Breast epithelium (tissue), 3 donors: Measurements from ENCODE around the gene ZNF268.
A peak's percentile ranks its signal among the peaks of the same experiment; 100 is the strongest.

Experiments used
- POLR2A ChIP-seq: fragments of 450-650 bp; IDR thresholded peaks from one replicate; pipeline ENCODE4 v1.6.1; 2016; ENCODE audit warnings: antibody characterized with exemption, mild to moderate bottlenecking, moderate library complexity
- POLR2AphosphoS5 ChIP-seq, 3 donors: sonication (generic); formaldehyde crosslinking; IDR thresholded peaks; one replicate each; pipeline ENCODE4 v1.6.1; 2017; ENCODE audit warnings: antibody characterized with exemption in 3 of 3
- TF ChIP-seq, protein P1 (sequence below), 3 donors: fragments of 450-650 bp; IDR thresholded peaks; one replicate each; pipeline ENCODE4 v1.5.1; 2016 to 2017; ENCODE audit warnings: antibody characterized with exemption in 3 of 3, mild to moderate bottlenecking in 3 of 3, moderate library complexity in 3 of 3

DNA sequence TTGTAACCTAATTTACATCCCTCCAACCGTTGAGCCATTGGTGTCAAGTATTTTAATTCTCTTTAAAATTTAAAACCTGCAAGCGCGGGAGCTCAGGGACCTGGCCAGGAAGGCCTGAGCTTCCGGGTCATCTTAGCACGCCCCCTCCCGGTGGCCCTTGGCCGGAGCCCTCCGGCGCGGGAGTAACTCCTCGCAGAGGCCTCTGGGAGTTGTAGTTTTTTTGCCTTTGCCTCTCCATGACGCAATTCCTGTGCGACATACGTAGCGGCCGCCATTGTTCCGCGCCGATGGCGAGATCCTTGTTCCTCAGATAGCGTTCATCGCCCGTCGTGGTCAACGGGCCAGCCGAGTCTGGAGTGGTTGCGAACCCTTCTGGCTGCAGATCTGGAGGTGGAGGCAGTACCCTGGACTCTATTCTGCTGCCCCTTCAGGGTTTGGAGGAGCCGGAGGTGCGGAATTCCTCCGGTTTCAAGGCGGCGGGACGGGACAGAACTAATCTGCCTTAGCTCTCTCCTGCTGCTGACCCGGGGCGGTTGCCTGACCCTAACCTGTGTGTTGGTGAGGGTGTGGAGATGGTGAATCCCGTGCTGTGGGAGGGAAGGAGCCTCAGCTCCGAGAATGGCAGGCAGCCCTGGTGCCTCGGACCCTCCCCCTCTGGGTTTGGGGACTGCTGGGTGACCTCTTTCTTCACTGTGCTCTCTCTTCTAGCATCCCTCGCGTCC, at the start of gene ZNF268:
- TF ChIP-seq POLR2AphosphoS5 (IDR thresholded peaks at IDR 0.05) (peak; percentile 86 to 93 (median 91)), POLR2A (no peak)
- TF ChIP-seq, protein P1, sequence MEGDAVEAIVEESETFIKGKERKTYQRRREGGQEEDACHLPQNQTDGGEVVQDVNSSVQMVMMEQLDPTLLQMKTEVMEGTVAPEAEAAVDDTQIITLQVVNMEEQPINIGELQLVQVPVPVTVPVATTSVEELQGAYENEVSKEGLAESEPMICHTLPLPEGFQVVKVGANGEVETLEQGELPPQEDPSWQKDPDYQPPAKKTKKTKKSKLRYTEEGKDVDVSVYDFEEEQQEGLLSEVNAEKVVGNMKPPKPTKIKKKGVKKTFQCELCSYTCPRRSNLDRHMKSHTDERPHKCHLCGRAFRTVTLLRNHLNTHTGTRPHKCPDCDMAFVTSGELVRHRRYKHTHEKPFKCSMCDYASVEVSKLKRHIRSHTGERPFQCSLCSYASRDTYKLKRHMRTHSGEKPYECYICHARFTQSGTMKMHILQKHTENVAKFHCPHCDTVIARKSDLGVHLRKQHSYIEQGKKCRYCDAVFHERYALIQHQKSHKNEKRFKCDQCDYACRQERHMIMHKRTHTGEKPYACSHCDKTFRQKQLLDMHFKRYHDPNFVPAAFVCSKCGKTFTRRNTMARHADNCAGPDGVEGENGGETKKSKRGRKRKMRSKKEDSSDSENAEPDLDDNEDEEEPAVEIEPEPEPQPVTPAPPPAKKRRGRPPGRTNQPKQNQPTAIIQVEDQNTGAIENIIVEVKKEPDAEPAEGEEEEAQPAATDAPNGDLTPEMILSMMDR (IDR thresholded peaks at IDR 0.05), result peak; percentile 38 to 55 (median 46)
